Hematopoietic multipotent progenitor cell treated with erythropoietin and hydrocortisone succinate and interleukin-3 and kit ligand, for 15 days (in vitro differentiated cells): ENCODE results near the gene GPC6.

ENCODE experiments used
- DNase-seq: peaks from one replicate; pipeline ENCODE4 v3.0.0-alpha.2; 2015; ENCODE audit warnings: low spot score

Gene GPC6

GRCh38 chr13:93926425-93926824, 699.8 kb downstream of the GPC6 start:
- DNase-seq = no peak

GRCh38 chr13:93927431-93927830, 700.8 kb downstream of the GPC6 start:
- no peak for DNase-seq

GRCh38 chr13:93932901-93933300, 706.3 kb downstream of the GPC6 start:
- no peak for DNase-seq

- DNase-seq = no peak
Measured at GRCh38 chr13:93936901-93937300, 710.3 kb downstream of the GPC6 start.

GRCh38 chr13:93941444-93941843, 714.8 kb downstream of the GPC6 start:
- DNase-seq = no peak

GRCh38 chr13:93942016-93942415, 715.4 kb downstream of the GPC6 start:
- no peak for DNase-seq

- DNase-seq = no peak
Measured at GRCh38 chr13:93945621-93946020, 719.0 kb downstream of the GPC6 start.

GRCh38 chr13:93946994-93947393, 720.4 kb downstream of the GPC6 start:
- DNase-seq = no peak

GRCh38 chr13:93947651-93948050, 721.0 kb downstream of the GPC6 start:
- DNase-seq = no peak

GRCh38 chr13:93948162-93948922, 721.7 kb downstream of the GPC6 start:
- no peak for DNase-seq

GRCh38 chr13:93951108-93951507, 724.5 kb downstream of the GPC6 start:
- no peak for DNase-seq

GRCh38 chr13:93951951-93952350, 725.3 kb downstream of the GPC6 start:
- DNase-seq = no peak

- no peak for DNase-seq
Measured at GRCh38 chr13:93953841-93954240, 727.2 kb downstream of the GPC6 start.

- DNase-seq = no peak
Measured at GRCh38 chr13:93955904-93956303, 729.3 kb downstream of the GPC6 start.

GRCh38 chr13:93956426-93956825, 729.8 kb downstream of the GPC6 start:
- DNase-seq = no peak

- no peak for DNase-seq
Measured at GRCh38 chr13:93957371-93957770, 730.8 kb downstream of the GPC6 start.

GRCh38 chr13:93959796-93960533, 733.4 kb downstream of the GPC6 start:
- DNase-seq = no peak

- no peak for DNase-seq
Measured at GRCh38 chr13:93963266-93964145, 736.9 kb downstream of the GPC6 start.

GRCh38 chr13:93964146-93964512, 737.5 kb downstream of the GPC6 start:
- no peak for DNase-seq

GRCh38 chr13:93965587-93965986, 739.0 kb downstream of the GPC6 start:
- DNase-seq = no peak

- no peak for DNase-seq
Measured at GRCh38 chr13:93966267-93966936, 739.8 kb downstream of the GPC6 start.

GRCh38 chr13:93967286-93967685, 740.7 kb downstream of the GPC6 start:
- no peak for DNase-seq
